ENCODE data around the gene FUBP3. TPM values are rescaled to one million over a fixed set of nuclear protein-coding genes. Genes with fewer than 3 reads are reported as not detected.

The FUBP3 gene
- polyA plus RNA-seq, 1 of the 3 experiments (the other 2 are of a cell fraction) = 55.1 TPM

DNA sequence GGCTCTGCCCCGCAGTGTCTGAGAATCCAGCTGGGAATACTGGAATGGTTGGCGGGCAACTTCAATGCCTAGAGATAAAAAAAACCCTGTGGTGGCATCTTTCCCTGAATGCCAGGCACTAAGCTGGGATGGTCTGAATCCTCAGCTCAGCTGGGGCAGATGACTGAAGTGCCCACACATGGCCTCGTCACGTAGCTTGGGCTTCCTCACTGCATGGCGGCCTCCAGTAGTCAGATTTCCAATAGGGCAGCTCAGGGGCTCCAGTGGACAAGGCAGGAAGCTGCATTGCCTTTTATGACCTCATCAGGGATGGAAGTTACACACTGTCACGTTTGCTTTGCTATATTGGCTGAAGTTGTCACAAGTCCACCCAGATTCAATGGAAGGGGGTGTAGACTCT lies 24.3 kb upstream of the FUBP3 start (continued):
- TF ChIP-seq, protein P1, sequence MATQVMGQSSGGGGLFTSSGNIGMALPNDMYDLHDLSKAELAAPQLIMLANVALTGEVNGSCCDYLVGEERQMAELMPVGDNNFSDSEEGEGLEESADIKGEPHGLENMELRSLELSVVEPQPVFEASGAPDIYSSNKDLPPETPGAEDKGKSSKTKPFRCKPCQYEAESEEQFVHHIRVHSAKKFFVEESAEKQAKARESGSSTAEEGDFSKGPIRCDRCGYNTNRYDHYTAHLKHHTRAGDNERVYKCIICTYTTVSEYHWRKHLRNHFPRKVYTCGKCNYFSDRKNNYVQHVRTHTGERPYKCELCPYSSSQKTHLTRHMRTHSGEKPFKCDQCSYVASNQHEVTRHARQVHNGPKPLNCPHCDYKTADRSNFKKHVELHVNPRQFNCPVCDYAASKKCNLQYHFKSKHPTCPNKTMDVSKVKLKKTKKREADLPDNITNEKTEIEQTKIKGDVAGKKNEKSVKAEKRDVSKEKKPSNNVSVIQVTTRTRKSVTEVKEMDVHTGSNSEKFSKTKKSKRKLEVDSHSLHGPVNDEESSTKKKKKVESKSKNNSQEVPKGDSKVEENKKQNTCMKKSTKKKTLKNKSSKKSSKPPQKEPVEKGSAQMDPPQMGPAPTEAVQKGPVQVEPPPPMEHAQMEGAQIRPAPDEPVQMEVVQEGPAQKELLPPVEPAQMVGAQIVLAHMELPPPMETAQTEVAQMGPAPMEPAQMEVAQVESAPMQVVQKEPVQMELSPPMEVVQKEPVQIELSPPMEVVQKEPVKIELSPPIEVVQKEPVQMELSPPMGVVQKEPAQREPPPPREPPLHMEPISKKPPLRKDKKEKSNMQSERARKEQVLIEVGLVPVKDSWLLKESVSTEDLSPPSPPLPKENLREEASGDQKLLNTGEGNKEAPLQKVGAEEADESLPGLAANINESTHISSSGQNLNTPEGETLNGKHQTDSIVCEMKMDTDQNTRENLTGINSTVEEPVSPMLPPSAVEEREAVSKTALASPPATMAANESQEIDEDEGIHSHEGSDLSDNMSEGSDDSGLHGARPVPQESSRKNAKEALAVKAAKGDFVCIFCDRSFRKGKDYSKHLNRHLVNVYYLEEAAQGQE (IDR thresholded peaks at IDR 0.05; ENCODE audit: low read depth, low read length) = no peak
- no peak for TF ChIP-seq FOXM1 (IDR thresholded peaks at IDR 0.05; ENCODE audit: low read depth)

DNA sequence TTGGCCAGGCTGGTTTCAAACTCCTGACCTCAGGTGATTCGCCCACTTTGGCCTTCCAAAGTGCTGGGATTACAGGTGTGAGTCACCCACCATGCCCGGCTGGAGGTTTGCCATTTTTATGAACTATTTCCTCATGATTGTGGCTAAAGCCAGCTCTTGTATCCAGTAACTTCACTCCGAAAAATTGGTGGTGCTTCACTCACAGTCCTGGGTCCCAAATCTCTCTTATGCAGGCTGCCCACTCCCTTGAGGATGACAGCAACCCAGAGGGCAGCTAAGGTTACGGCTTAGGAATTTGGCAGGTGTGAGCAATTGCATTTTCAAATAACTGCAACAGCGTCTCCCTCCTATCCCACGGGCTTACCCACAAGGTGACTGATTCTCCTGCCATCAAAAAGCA lies 23.4 kb upstream of the FUBP3 start:
- CTCF ChIA-PET = interaction anchor here (1.3 to 1.5 kb wide), 2 partner anchors 10 to 82 kb away, joined by 3 to 4 read pairs; no protein-coding TSS in a partner anchor
- Histone ChIP-seq H3F3A (replicated peaks; ENCODE audit: insufficient read depth) (no peaks in the 10 kb centered on the region), H3K9ac (no peak overlapping the region), H3K4me1 (ENCODE audit: control insufficient read depth in 1 of 2, insufficient read depth in 2 of 2, low read depth in 1 of 2, low read length in 1 of 2) (no peaks in the 10 kb centered on the region), H3K27ac (ENCODE audit: low read depth in 2 of 2, low read length in 1 of 2) (no peak overlapping the region), H4K20me1 (ENCODE audit: insufficient read depth) (no peaks in the 10 kb centered on the region), H3K9me3 (no peaks in the 10 kb centered on the region), H3K4me3 (ENCODE audit: low read depth in 2 of 2, low read length in 1 of 2) (no peak overlapping the region), H3K36me3 (replicated peaks in 1 of 2; ENCODE audit: control insufficient read depth in 1 of 2, insufficient read depth in 2 of 2, low read length in 1 of 2) (no peaks in the 10 kb centered on the region), H3K4me2 (no peak overlapping the region), H3K9me2 (no peaks in the 10 kb centered on the region), H3K79me2 (ENCODE audit: insufficient read depth) (no peaks in the 10 kb centered on the region), H2AFZ (ENCODE audit: low read depth) (no peak overlapping the region), H3K27me3 (ENCODE audit: insufficient read depth) (no peaks in the 10 kb centered on the region; the same call in 1 of the 2 replicates)
- POLR2A ChIA-PET = no interaction called here
- no peak for DNase-seq
- TF ChIP-seq FOSL2 (IDR thresholded peaks at IDR 0.05; ENCODE audit: borderline replicate concordance, low read depth) (0 out of 2 replicates have a peak, but pooled peaks have one; percentile 14), RCOR1 (IDR thresholded peaks at IDR 0.05; ENCODE audit: low read length) (no peak)
- 59% methylated on average over 6 of the region's 6 CpGs for WGBS (ENCODE audit: low lambda C conversion rate)

DNA sequence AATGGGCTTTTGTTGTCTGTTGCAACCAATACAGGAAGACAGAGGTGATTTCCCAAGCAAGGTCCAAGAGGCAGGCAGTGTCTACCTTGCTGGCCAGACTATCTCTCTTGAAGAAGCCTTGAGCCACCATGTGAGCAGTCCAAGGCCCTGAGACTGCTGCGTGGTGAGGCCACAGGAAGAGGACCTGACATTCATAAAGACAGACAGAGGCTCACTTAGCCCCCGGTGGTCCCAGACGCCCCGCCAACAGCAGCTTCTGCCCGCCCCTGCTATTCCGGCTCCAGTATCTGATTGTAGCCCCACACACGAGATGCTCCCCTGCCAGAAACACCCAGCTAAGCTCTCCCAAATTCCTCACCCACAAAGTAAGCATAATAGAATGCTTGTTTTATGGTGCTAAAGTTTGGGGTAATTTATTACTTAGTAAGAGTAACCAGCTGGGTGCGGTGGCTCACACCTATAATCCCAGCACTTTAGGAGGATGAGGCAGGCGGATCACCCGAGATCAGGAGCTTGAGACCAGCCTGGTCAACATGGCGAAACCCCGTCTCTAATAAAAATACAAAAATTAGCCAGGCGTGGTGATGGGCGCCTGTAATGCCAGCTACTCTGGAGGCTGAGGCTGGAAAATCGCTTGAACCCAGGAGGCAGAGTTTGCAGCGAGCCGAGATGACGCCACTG lies 22.8 kb upstream of the FUBP3 start:
- Histone ChIP-seq H3K36me3 (replicated peaks in 1 of 2; ENCODE audit: control insufficient read depth in 1 of 2, insufficient read depth in 2 of 2, low read length in 1 of 2) (no peaks in the 10 kb centered on the region), H3K4me3 (ENCODE audit: low read depth in 2 of 2, low read length in 1 of 2) (no peak overlapping the region)

More for the DNA sequence above, 22.8 kb upstream of the FUBP3 start:
- no peaks in the 10 kb centered on the region for H3K4me1 ChIP-seq (ENCODE audit: control insufficient read depth in 1 of 2, insufficient read depth in 2 of 2, low read depth in 1 of 2, low read length in 1 of 2)
- no peak for DNase-seq
- H3K9ac ChIP-seq = no peak overlapping the region
- WGBS (ENCODE audit: low lambda C conversion rate) = 74% methylated on average over 17 of the region's 18 CpGs
- no peaks in the 10 kb centered on the region for H3K9me2 ChIP-seq
- no peaks in the 10 kb centered on the region for H4K20me1 ChIP-seq (ENCODE audit: insufficient read depth)
- no peak overlapping the region for H2AFZ ChIP-seq (ENCODE audit: low read depth)
- ChIA-PET POLR2A (interaction anchor here (0.6 kb wide), 1 partner anchor 386 kb away, joined by 4 read pairs; no protein-coding TSS in a partner anchor), CTCF (interaction anchor here (1.5 kb wide), 1 partner anchor 11 kb away, joined by 4 read pairs; no protein-coding TSS in a partner anchor)
- no peak overlapping the region for H3K27ac ChIP-seq (ENCODE audit: low read depth in 2 of 2, low read length in 1 of 2)
- H3K27me3 ChIP-seq (ENCODE audit: insufficient read depth) = no peaks in the 10 kb centered on the region; the same call in 1 of the 2 replicates
- no peak overlapping the region for H3K4me2 ChIP-seq
- H3K9me3 ChIP-seq = no peaks in the 10 kb centered on the region
- H3F3A ChIP-seq (replicated peaks; ENCODE audit: insufficient read depth) = no peaks in the 10 kb centered on the region
- H3K79me2 ChIP-seq (ENCODE audit: insufficient read depth) = no peaks in the 10 kb centered on the region
- TF ChIP-seq JUND (IDR thresholded peaks at IDR 0.05) (no peak), SIN3A (IDR thresholded peaks at IDR 0.05; ENCODE audit: borderline replicate concordance, low read depth, low read length) (no peak), RFX5 (IDR thresholded peaks at IDR 0.05; ENCODE audit: low read length) (no peak), FOXJ3 (CRISPR knock-in tag; IDR thresholded peaks at IDR 0.05) (no peak), SMC3 (IDR thresholded peaks at IDR 0.05; ENCODE audit: low read depth, low read length) (no peak), MXI1 (IDR thresholded peaks at IDR 0.05; ENCODE audit: low read depth, low read length) (no peak), FOXM1 (IDR thresholded peaks at IDR 0.05; ENCODE audit: low read depth) (no peak)
